ENCODE results near the gene ZNF880.
"Not testable (repeated sequence)": the region's sequence is repeated elsewhere in the genome, so short reads cannot be mapped to it uniquely, and the experiment has no call there.

ZNF880 gene

GRCh38 chr19:52369559-52370340 is at the start of gene ZNF880:
TSS of gene ZNF880 (plus strand) at chr19:52369923. CDS start at chr19:52369966, 43 bp downstream.
- peak; percentile 68 for DNase-seq (ENCODE audit: low read depth, low spot score)

DNA sequence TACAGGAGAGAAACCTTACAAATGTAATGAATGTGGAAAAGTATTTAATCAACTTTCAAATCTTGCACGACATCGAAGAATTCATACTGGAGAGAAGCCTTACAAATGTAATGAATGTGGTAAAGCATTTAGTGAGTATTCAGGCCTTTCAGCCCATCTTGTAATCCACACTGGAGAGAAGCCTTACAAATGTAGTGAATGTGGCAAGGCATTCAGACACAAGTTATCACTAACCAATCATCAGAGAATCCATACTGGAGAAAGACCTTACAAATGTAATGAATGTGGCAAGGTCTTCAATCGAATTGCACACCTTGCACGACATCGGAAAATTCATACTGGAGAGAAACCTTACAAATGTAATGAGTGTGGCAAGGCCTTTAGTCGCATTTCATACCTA is 47.3 kb upstream of the ZNF880 start:
- no peak for DNase-seq (ENCODE audit: low read depth, low spot score)

DNA sequence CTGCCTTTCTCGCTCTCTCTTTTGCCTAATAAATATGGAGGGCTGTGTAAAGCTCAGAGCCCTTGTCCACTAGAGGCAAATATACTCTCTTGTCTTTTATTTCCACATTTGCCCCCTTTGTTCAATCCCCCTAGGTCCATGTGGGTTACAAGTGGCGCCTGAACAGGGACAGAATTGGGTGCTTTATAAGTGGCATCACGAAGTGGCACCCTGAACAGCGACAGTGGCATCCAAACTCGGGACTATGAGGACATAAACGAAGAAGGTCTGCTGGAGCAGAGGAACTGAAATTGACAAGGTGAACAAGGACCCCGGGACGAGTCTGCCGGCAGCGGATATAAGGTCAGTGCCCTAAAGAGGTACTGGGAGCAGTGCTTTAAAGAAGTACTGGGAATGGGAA is 38.0 kb upstream of the ZNF880 start:
- DNase-seq (ENCODE audit: low read depth, low spot score): no peak

DNA sequence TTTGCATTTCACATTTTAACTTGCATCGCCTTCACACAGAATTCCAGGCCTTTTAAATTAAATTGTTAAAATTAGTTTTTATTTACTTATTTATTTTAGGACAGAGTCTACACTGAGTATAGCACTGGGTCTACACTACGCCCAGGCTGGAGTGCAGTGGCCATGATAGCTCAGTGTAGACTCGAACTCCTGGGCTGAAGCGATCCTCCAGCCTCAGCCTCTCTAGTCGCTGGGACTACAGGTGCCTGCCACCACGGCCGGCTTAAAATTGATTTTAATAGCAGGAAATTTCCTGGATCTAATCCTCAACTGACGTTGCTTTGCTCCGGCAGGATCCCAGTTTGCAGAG is 34.0 kb upstream of the ZNF880 start:
- DNase-seq (ENCODE audit: low read depth, low spot score): no peak

DNA sequence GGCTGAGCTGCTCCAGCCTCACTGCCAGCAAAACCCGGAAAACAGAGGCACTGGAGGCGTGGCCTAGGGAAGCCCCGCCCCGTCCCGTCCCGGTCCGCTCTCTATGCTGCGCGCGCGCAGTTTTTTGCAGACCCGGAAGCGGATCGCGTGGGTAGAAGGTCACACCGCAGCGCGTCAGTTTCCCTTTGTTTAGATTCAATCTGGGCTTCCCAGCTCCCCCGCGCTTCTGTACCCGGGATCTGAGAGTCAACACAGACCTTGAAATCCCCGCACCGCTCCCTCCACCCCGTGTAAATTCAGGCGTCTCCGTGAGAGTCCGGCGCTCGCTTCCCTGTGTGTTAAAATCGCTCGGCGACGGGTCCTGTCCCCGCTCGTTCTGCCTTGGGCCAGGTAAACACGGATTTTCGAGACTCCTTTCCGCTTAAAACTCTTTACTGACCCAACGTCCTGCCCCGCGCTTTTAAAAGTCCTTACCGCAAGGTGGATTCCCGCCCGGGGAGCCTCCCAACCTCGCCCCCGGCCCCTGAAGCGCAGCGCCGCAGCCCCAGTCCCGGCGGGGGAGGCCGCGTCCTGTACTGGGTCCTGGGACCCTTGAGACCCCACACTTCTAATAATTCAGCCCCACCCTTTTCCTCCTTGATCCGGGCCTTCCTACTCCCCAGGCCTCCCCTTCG is 33.5 kb upstream of the ZNF880 start, which contains the start of gene ZNF610:
ZNF610 (plus strand) TSS at position 127 of the 674 bp plus-strand sequence. CDS start 12,930 bp downstream, outside the sequence.
- peak; percentile 30 for DNase-seq (ENCODE audit: low read depth, low spot score)

DNA sequence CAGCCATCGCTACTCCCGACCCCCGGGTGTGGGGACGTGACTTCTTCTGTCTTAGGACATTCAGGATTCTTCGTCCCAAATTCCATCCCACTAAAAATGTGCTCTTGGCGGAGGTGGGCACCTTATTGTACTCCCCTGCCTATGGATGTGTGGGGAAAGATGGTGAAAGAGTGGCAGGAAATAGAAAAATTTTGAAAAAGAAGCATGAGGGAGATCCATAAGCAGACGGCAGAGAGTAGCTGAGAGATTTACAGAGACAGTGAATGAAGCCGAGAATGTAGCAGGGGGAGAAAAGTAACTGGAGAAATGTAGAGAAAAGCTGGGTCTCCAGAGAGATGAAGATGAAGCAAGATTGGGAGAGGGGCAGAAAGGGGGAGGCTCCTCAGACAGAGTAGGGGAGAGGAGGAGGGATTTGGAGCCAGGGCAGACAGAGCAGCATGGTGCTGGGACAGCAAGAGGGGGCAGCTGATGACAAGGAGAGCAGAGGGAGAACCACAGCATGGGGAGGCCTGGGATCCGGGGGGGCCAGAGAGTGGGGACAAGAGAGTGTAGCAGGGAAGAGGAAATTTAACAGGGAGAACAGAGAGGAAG is 32.8 kb upstream of the ZNF880 start:
- DNase-seq (ENCODE audit: low read depth, low spot score): no peak

- not testable (repeated sequence) for DNase-seq (ENCODE audit: low read depth, low spot score)
Measured at GRCh38 chr19:52339022-52339421, 30.7 kb upstream of the ZNF880 start.

DNA sequence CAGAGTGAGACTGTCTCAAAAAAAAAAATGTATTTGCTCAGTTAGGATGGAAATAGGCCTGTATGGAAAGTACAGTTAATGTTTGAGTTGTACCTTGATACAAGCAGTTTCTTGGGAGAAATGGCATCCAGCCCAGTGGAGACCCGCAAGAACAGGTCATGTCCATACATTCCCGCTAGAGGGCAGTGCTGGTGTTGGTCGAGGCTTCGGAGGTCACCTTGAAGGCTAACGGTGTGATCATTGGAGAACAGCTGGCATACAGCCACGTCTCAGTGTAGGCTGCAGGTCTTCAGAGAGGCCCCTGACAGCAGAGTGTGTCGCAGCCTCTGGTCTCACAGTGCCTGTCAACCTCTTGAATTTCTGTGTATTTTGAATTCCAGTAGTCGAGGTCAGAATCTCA is 26.2 kb upstream of the ZNF880 start:
- peak; percentile 71 for DNase-seq (ENCODE audit: low read depth, low spot score)

- DNase-seq (ENCODE audit: low read depth, low spot score): no peak
Measured at GRCh38 chr19:52345162-52345561, 24.6 kb upstream of the ZNF880 start.

- DNase-seq (ENCODE audit: low read depth, low spot score): peak; percentile 64
Measured at GRCh38 chr19:52351512-52351911, 18.2 kb upstream of the ZNF880 start.

DNA sequence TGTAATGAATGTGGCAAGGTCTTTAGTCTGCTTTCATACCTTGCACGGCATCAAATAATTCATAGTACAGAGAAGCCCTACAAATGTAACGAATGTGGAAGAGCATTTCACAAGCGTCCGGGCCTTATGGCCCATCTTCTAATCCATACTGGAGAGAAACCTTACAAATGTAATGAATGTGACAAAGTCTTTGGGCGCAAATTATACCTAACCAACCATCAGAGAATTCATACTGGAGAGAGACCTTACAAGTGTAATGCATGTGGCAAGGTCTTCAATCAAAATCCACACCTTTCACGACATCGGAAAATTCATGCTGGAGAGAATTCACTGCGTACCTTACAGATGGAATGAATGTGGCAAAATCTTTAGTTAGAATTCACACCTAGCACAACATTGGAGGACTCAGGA is 3.3 kb upstream of the ZNF880 start:
- no peak for DNase-seq (ENCODE audit: low read depth, low spot score)

DNA sequence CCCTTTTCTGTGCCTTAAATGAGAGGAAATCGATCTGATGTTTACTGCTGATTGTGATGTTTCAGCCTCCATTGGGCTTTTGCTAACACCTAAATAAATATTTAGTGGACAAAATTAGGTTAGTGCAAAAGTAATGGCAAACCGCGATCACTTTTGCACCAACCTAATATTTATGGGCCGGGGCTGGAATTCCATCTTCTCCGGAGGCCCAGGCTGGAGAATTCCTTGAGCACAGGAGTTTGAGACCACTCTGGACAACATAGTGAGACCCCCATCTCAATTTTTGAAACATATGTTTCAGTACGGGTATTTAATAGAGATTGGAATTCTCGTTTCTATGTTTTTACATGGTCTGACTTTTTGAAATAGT is 603 bp downstream of the ZNF880 start:
- DNase-seq (ENCODE audit: low read depth, low spot score): no peak

DNA sequence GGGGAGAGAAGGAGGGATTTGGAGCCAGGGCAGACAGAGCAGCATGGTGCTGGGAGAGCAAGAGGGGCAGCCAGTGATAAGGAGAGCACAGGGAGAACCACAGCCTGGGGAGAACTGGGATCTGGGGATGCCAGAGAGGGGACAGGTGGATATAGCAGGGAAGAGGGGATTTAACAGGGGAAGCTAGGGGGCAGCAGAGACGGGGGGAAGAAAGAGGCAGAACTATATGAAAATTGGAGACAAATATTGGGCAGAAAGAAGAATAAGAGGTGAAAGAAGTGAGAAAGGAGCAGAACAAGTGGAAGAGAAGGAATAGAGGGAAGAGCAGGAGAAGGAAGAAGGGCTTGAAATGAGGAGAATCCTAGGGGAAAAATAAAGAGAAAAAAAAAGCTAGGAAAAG is 21.4 kb downstream of the ZNF880 start:
- no peak for DNase-seq (ENCODE audit: low read depth, low spot score)

- peak; percentile 48 for DNase-seq (ENCODE audit: low read depth, low spot score)
Measured at GRCh38 chr19:52397310-52398080, 27.8 kb downstream of the ZNF880 start, which contains the start of gene ZNF528. TSS of gene ZNF528 (plus strand) at chr19:52397849. CDS start at chr19:52402014, 4,165 bp downstream.

DNA sequence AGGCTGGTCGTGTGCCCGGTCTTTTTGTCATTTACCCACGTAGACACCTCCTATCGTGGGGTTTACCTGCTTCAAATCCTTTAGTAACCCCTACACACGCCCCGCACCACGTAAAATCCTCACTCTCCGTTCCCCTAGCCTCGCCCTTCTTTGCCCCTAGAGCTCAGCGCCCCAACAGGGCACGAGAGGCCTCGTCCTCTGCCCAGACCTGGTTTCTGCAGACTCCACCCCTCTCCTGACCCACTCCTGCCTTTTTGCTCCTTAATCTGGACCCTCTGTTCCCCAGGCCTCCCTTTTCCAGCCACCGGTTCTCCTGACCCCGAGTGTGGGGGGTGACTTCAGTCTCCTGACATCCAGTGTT is 28.3 kb downstream of the ZNF880 start:
- DNase-seq (ENCODE audit: low read depth, low spot score): no peak

DNA sequence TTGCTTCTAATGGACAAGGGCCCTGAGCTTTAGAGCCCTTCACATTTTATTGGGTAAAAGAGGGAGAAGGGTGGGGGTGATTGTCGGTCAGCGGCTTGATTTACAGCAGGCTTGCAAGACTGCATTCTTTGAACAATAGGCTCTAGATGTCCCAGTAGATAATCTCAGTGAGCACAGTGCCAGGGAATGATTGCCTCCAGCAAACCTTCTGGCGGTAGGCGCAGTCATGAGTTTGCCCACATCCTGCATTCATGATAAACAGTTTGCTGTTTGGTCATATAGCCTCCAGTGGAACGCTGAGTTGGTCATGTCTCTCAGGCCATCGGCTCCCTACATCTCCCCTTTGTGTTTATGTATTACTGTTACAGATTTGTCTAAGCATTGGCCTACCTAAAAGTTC is 40.6 kb downstream of the ZNF880 start:
- no peak for DNase-seq (ENCODE audit: low read depth, low spot score)

DNA sequence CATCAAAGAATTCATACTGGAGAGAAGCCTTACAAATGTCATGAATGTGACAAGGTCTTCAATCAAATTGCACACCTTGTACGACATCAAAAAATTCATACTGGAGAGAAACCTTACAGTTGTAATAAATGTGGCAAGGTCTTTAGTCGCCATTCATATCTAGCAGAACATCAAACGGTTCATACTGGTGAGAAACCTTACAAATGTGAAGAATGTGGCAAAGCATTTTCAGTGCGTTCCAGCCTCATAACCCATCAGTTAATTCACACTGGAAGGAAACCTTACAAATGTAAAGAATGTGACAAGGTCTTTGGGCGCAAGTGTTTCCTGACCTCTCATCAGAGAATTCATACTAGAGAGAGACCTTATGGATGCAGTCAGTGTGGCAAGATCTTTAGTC is 46.0 kb downstream of the ZNF880 start:
- DNase-seq (ENCODE audit: low read depth, low spot score): no peak

GRCh38 chr19:52428937-52429336 is 59.2 kb downstream of the ZNF880 start, which contains the start of gene ZNF534:
TSS of gene ZNF534 (plus strand) at chr19:52429148. CDS start at chr19:52431475, 2,327 bp downstream.
- DNase-seq (ENCODE audit: low read depth, low spot score): no peak

Measured in iPS DF 19.7 (cell line).